Medulla oblongata (tissue), 1 donor: Measurements from ENCODE around the gene AVL9.
"Not testable (repeated sequence)": the region's sequence is repeated elsewhere in the genome, so short reads cannot be mapped to it uniquely, and the experiment has no call there.

Experiments
- DNase-seq: peaks from one replicate; pipeline ENCODE4 v3.0.0-alpha.2; 2015; ENCODE audit errors: extremely low spot score

Gene AVL9

GRCh38 chr7:32637611-32638010 lies 142.3 kb downstream of the AVL9 start:
- DNase-seq: not testable (repeated sequence)
